ENCODE data around the gene TTR.

GRCh38 chr18:31566576-31567306, 24.9 kb upstream of the TTR start:
- TF ChIP-seq CTCF (IDR thresholded peaks at IDR 0.05; ENCODE audit: insufficient read depth, low read depth, low read length) = no peak
- no peak for TF ChIP-seq EZH2 (IDR thresholded peaks at IDR 0.05; ENCODE audit: insufficient read depth, low read length)

All from astrocyte (in vitro differentiated cells and primary cell).